ENCODE data around the gene DMBT1. TPM values are rescaled to one million over a fixed set of nuclear protein-coding genes. Genes with fewer than 3 reads are reported as not detected.

The DMBT1 gene
- polyA plus RNA-seq (ENCODE audit: insufficient read depth in 1 of 5, insufficient read length in 5 of 5, low replicate concordance in 1 of 5): 1 to 10 TPM in 3 of 5 donors, under 1 TPM in 2; 0.18 to 1.6 (median 1.0) TPM
- long read RNA-seq, donor 1: 0 reads
- long read RNA-seq, donor 2: 0 reads
- long read RNA-seq, donor 3: 0 reads
- long read RNA-seq, donor 4: 0 reads
- long read RNA-seq, donor 5: 0 reads
- long read RNA-seq, donor 6: 0 reads
- long read RNA-seq, donor 7: 0 reads
- long read RNA-seq, donor 8: 0 reads

DNA sequence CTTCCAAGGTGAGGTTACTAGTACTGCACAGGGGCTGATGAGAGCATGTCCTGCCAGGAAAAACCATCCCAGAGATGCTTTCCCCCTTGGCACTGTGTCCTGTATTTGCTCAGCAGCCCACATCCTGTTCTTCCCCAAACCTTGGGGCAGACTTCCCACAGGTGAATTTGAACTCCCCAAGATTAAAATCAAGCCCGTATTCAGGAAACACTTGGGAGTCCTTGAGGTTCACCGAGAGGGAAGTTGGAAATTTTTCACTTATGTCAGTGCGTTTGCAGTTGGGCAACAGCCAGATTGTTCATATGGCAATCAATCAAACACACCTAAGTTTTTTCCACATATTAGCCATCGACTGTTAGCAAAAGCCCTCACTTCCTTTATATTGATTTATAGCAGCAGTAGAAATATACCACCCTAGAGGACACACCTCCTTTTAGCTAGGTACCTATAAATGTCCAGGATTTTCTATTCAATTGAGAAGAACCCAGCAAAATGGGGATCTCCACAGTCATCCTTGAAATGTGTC lies at the start of gene DMBT1:
DMBT1 (plus strand) TSS at position 476 of the 526 bp plus-strand sequence; CDS start at position 493, 17 bp downstream.
- DNase-seq: no peak

GRCh38 chr10:122513053-122513452 lies 47.5 kb upstream of the DMBT1 start:
- no peak for DNase-seq

- DNase-seq: no peak
These were observed 46.3 kb upstream of the DMBT1 start for GRCh38 chr10:122514045-122514840.

DNA sequence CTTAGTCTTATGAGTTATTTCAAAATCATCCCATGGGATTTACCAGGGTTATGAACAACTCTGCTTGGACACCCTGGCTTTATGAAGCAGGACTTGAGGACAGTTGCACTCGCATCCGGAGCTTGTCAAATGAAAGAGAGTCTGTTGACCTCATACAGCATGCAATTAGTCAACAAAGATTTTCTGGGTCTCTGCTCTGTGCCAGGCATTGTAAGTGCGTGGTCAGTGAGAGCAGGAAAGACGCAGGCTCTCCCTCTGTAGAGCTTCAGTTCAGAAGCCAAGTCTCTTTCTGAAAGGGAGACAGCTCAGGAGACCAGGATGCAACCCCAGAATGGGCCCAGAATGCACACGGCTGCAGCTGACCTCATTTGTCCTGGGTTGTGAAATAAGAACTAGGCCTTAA lies 45.5 kb upstream of the DMBT1 start:
- DNase-seq: no peak

GRCh38 chr10:122515588-122516231 lies 44.8 kb upstream of the DMBT1 start:
- no peak for DNase-seq

DNA sequence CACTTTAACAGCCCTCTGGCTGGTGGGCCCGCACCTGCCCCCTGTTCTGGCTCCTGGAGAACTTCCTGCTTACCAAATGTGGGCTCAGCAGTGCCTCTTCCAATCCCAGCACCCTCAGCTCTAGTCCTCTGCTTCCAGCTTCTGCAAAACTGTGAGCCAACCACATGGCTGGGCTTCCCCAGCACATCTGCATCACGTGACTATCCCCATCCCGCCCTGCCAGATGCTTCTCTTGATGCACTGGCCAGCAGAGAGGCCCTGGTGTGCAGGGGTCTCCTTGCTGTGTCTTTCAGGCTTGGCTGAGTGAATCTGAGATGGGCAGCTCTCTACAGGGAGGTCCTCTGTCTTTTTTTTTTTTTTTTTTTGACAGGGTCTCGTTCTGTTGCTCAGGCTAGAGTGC lies 43.8 kb upstream of the DMBT1 start:
- DNase-seq: no peak

DNA sequence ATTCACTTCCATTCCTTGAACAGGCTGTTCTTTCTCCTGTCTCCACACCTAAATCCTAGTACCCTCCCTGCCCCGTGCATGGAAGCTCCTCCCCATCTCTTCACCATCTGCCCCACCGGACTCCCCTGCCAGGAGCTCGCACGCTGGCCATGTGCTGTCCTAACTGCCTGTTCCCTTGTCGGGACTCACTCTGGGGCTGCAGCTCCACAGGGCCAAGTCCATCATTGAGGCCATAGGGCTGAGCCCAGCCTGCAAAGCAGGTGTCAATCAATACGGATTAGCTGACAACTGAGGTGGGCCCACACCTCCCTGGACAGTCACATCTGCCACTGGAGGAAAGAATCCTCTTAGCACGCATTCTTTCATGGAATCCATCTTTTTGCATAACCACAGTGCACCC lies 41.4 kb upstream of the DMBT1 start:
- DNase-seq: no peak

- no peak for DNase-seq
These were observed 40.7 kb upstream of the DMBT1 start for GRCh38 chr10:122519873-122520272.

DNA sequence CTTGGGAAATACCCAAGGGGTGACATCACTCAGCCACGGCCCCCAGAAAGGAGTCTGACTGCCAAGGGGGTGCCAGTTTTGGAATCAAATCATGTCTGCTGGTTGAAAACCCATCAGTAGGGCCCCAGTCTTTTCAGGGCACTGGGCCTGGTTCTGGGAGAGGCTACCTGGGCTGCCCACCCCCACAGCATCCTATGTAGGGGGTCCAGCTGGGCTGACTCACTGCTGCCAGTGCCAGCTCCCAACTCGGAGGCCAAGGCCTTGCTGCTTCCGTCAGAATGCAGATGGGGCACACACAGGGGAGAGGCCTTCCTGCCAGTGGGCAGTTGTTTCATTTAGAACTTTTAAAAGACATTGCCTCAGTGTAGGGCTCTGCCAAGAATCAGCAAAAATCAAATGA lies 39.5 kb upstream of the DMBT1 start:
- no peak for DNase-seq

DNA sequence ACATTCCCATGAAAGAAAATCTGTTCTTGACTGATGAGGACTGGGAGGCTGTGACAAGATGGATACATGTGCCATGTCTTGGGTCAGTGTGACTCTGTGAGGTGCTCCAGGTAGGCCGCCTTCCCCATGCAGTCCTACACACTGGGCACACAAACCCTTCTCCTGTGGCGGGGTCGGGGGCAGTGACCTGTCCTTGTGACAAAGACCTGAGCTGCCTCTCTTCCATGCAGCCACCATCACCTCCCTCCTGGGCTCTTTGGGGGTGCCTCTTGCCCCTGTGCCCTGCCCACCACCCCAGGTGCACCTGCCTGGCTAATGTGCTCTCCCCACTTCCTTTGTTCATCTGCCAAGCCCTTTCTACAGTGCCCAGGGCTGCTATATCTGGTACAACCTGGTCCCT lies 35.7 kb upstream of the DMBT1 start:
- no peak for DNase-seq

DNA sequence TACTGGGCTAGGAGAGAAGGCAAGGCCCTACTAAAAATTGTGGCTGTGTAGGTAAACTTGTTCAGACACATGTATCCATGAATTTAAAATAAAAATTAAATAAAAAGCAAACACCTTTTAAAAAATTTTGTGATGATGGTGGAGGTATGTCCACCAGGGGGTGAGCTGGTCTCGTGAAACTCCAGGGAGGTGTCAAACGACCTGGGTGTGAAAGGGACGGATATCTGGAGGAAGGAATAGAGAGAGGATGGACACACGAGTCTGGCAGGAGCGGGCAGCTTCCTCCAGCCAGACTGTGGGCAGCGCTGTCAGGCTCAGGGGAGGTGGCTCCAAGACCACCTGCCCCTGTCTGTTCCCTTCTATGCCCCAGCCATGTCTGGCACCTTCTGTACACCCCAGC lies 34.8 kb upstream of the DMBT1 start:
- no peak for DNase-seq

DNA sequence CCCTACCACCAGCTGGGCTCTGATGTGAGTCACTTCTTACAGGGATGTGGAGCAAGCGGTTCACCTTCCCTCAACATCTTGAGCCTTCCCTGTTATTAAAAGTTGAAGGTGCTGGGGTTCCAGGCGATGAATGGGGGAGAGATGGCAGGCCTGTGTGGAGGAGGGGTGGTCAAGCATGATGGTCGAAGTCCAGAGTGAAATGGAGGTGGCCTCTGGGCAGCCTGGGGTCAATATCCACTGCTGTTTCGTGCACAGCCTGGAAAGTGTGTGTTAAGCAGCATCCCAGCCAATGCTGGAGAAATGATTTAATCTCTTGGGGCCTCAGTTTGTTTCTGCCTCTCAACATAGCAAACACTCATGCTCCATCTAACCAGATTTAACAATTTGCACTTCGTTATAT lies 33.7 kb upstream of the DMBT1 start:
- no peak for DNase-seq

DNA sequence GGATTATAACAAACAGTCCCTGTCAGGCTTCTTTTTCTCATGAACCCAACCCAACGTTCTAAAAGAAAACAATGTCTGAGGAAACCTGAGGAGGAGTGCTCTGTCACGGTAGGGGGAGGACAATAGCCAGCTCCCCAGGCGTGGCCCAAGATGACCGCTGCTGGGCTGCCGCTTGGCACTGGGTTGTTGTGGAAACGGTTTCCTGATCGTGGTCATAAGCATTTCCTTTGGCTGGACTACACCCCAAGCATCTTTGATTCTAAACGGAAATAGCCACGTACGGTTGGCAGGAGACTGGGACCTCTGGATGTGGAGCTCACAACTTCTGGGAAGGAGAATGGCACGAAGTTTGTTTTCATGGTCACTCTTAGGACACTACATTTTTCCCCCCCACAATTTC lies 30.4 kb upstream of the DMBT1 start:
- no peak for DNase-seq

DNA sequence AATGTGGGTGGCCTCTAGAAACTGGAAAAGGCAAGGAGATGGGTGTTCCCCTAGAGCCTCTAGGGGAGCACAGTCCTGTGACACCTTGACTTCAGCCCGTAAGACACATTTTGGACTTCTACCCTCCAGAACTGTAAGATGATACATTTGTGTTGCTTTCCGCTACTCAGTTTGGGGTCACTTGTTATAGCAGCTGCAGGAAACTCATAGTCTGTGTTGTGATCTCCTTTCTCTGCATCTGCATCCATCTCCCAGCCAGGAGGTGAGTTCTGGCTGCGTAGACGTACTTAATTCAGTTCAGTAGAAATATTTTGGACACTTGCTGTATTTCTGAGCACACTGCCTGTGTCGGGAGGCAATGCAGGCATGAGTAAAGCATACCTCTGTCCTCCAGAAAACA lies 29.3 kb upstream of the DMBT1 start:
- no peak for DNase-seq

DNA sequence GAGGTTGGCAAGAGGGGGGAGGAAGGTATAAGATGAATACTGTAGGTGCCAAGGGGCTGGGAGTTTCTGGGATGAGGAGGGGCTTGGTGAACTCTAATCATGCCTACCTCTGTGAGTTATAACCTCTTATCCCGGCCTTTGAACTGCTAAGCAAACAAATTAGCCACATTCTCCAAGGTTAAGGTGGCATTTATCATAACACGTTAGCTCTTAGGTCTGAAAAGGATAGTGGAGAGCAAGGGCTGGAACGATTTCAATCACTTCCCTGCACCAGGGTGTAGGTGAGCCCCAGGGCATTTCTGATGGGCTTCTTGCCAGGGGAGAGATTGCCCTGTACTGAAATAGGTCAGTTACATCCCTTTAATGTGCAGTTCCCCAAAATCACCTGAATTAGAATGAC lies 28.6 kb upstream of the DMBT1 start:
- peak in 1 of 2 donors; percentile 12 for DNase-seq

GRCh38 chr10:122532601-122533296 lies 27.8 kb upstream of the DMBT1 start:
- DNase-seq: no peak

DNA sequence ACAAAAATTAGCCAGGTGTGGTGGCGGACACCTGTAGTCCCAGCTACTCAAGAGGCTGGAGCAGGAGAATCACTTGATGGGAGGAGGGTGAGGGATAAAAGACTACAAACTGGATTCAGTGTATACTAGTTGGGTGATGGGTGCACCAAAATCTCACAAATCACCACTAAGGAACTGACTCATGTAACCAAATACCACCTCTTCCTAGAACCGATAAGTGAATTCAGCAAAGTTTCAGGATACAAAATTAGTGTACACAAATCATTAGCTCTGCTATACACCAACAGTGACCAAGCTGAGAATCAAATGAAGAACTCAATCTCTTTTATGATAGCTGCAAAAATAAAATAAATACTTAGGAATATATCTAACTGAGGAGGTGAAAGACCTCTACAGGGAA lies 23.0 kb upstream of the DMBT1 start:
- no peak for DNase-seq

DNA sequence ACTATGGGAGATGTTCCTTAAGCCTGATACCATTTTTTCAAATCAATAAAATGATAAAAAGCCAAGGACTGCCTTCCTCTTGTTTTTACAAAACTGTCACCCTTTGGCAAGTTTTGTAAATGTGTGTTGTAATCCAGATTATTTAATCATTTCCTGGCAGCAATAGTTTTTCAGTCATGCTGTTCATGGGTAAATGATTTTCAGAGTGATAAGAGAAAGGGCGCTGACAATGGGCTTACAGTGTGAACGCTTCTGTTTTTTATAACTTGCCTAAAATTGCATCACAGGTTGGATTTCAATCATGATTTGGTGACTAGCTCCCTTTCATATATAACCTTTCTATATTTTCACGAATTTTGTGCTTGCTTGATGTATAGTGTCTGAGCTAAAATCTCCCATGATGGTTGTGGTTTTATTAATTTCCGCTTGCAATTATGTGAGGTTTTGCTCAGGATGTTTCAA lies 19.0 kb upstream of the DMBT1 start:
- no peak for DNase-seq

DNA sequence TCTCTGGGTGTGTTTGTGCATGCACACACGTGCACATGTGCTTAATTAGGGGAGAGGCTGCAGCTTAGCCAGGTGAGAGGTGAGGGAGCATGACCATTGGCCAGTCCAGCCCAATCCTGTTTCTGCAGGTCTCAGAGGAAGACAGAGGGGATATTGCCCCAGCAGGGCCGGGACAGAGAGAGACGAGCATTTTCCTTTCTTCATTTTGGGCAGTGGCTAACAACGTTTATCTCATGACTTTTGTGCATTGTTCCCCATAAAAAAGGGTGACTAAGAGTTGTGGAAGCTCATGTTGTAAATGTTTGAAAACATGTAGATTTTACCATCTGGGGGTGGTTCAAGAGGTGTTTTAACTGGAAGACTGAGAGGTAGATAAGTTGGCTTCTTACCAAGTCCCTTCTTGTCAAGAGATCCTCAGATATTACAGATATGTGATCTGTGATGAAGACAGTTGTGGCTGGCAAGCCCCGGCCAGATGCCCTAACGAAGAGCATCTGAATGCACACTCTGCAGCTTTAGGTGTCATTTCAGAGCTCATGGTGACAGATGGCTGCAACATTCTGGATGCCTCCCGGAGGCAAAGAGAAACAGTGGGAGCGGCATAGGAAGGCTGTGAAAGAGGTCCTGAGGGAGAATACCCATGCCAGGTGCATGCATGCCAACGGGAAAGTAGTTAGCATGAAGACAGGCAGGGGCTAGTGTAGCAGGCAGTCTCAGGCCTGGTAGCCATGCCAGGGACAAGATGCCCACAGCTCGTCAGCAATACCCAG lies 16.7 kb upstream of the DMBT1 start:
- DNase-seq: no peak

GRCh38 chr10:122544493-122544892 lies 16.1 kb upstream of the DMBT1 start:
- no peak for DNase-seq

DNA sequence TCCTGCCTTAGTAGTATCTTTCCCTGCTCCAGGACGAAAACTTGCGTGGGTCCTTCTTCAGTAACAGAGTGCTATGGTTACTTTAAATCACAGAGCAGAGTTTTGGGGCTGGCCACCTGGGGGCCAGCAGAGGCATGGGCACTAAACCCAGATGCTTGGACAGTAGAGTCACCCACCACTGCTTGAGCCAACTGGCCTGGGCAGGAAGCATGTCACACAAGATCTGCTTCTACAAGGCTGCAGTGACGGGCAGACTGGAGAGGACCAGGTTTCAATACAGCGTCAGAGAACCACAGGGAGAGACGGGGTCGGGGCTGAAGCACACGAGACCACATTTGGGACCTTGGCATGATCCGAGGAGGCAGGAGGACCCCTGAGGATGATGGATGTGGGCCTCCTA lies 14.3 kb upstream of the DMBT1 start:
- DNase-seq: no peak
